CD4-positive, alpha-beta T cell treated with Interleukin-15 for 4 hours (primary cell): ENCODE results near the gene DHH.

ENCODE experiments used
- DNase-seq: peaks from one replicate; pipeline ENCODE4 v3.0.0-alpha.2; 2020; ENCODE audit warnings: low spot score

Gene DHH

DNA sequence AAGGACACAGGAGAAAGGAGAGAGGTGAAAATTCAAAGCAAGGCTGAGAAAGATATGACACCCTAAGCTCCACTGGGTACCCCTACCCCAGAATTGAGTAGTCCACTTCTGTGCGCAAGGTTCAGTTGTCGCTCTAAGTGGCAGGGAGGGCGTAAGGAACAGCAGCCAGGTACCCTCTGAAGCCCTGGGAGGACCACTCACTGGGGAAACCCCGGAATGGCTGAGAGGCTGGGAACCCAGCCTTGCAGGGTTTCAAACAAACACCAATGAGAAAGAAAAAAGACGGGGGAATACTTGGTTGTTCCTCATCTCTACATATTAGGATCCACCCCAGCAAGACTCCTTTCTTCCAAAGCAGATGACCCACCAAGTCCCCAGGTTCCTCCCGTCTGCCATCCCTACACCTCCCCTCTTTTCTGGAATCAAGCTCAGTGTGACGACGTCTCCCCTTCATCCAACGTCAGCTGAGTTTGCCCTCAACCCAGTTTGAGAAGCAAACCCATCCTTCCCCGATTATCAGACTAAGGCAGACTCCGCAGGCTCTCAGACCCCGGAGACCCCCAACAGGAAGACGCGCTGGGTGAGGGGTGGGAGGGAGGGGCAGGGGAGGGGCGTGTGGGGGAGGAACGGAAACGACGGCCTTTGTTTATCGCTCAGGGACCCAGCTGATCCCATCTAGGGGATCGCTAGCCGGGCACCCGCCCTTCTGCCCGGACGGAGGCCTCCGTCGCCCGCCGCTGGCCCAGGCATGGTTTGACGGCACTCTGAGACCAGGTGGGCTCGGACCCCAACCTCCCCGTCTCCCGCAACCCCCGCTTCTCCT lies 15.3 kb upstream of the DHH start:
- no peak for DNase-seq

DNA sequence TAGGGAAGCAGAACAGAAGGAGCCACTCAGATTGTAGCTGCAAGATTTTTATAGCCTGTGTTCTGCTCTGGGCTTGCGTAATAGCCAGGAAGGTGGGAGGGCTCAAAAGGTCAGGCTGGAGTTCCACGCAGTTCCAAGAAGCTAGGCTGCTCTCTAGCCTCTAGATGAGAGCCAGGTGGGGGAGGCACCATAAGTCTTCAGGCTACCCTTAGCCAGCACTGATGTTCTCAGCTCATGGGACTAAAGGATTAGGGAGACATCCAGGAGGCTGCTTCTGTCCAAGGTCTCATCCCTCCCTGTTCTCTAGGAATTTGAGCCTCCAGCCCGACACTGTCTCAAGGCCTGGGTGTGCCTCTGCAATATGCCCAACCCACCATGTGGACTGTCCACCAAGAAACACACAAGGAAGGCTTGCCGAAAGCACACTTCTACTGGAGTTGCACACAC lies 14.4 kb upstream of the DHH start:
- DNase-seq, result no peak

DNA sequence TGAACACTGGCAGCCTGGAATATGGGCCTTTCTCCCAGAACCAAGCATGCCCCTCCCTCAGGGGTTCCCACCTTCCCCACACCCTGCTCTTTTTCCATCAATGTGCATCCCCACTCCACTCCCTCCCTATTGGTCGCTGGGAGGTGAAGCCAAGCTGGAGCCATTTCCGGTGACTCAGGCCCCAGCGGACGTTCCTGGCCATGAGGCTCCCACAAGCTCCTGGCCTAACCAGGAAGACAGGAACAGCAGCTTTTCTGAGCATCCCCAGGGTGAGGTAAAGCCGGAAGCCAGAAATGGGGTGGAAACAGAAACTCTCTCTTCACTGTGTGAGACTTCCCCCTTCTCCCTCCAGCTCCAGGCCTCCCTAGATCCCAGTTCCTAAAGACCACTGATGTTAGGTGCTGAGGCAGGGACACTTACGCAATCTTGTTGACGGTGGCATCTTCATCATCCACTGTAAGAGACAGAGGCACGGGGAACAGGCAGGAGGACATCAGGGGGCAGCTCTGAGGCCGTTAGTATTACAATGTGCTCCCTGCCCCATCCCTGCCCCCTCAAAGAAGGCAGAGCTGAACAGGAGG lies 11.0 kb upstream of the DHH start:
- no peak for DNase-seq

DNA sequence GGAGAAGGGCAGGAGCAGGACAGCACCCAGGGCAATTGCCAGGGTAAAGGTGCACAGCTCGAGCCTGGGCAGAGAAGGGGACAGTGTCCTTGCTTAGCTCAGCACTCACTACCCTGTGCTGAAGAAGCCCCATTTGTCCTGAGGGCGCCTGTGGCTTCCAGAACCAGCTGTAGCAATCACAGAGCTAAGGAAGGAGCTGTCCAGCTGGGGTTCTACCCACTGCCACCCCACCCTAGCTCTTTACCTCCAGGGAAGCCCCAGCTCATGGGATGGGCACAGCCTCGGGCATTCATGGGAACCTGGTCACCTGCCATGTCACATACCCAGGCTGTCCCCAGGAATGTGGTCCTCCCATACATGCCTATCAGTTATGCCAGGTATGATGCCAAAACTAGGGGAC lies 10.2 kb upstream of the DHH start:
- no peak for DNase-seq

DNA sequence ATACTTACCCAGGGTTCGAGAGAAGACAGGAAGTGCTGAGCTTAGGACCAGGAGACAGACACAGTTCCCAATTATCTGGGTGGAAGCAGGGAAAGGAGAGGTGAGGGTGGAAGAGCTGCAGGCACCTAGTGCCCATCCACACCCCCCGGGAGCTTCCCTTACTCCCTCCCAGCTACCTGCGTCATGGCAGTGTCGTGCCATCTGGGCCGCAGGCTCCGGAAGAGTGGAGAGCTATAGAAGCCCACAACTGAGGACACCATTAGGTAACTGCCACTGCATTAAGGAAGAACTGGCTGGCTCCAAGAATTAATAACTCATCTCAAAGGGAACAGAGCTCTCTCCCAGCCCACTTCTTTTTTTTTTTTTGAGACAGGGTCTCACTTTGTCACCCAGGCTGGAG lies 5.8 kb upstream of the DHH start:
- DNase-seq, result no peak

DNA sequence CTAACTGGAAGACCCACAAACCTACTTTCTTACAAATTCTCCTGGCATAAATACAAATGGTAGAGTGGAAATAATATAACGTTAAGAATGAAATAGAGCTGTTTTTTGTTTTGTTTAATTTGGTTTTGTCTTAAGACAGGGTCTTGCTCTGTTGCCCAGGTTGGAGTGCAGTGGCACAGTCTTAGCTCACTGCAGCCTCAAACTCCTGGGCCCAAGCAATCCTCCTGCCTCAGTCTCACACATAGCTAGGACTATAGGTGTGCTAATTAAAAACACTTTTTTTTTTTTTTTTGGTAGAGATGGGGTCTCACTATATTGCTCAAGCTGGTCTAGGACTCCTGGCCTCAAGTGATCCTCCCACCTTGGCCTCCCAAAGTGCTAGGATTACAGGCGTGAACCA lies 4.1 kb upstream of the DHH start:
- no peak for DNase-seq

DNA sequence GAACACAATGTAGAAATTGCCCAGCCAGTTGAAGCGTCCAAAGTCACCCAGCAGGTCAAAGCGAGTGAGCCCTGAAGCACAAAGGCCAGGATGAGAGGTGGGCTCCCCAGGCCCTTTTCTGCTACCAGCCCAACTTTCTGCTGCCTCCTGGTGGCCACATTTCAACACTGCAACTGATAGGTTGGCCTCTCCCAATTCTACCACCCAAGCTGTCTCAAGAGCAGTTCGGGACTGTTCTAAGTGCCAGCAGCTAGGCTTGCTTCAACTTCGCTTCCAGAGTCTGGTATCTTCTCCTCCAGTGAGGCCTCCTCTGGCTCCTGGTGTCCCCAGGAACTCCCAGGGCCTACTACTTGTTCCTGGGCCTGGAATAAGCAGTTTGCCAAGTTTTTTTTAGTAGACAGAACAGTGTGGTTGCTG lies 3.4 kb upstream of the DHH start:
- DNase-seq, result peak; percentile 70

DNA sequence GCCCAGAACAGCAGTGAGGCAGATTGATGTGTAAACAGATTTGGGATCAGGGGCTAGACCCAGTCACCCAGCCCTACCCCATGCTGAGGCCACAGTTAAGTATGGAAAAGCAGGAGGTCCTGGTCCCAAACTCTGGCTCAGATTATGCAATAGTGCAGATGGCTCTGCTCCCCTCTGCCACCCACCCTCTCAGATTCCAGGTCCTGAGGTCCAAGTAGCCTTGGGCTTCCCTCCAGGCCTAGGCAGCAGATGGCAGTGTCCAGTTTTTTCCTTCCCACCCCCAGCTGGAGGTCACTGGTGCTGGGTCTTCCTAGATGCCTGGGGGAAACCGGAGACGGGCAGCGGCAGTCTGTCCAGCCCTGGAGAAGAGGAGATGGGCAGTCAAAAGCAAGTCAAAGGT lies 2.8 kb upstream of the DHH start:
- DNase-seq, result no peak

DNA sequence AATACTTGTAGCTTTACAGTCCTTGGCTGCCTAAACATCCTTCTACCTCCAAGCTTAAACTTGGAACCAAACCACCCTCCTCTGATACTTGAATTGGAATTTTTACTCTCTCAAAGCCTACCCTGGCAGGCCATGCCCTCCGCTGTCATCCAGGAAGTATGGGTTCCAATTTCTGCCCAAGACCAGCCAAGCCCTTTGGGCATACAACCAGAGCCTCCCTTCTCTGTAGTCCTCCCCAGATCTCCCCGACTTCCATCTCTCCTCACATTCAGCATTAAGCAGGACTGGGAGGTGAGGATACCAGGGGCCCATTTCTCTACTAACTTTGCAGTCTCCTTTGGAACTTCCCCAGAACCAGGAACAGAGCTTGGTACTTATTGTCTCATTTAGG lies 369 bp upstream of the DHH start:
- no peak for DNase-seq

DNA sequence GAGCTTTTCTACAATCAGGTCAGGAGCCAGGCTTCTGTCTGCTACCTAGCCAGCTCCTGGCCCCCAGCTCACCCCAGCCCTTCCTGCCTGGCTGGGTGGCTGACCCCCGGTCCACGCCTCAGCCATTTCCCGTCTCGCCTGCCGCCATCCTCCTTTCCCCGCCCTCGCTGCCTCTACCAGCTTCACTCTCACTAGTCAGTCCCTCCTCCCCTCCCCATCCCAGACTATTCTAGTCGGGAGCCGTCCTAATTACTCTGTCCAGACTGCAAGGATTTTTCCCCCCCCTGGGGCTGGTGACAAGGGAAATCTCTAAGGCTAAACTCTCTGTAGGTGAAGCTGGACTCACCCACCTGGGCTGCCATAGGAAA lies 825 bp downstream of the DHH start:
- no peak for DNase-seq

DNA sequence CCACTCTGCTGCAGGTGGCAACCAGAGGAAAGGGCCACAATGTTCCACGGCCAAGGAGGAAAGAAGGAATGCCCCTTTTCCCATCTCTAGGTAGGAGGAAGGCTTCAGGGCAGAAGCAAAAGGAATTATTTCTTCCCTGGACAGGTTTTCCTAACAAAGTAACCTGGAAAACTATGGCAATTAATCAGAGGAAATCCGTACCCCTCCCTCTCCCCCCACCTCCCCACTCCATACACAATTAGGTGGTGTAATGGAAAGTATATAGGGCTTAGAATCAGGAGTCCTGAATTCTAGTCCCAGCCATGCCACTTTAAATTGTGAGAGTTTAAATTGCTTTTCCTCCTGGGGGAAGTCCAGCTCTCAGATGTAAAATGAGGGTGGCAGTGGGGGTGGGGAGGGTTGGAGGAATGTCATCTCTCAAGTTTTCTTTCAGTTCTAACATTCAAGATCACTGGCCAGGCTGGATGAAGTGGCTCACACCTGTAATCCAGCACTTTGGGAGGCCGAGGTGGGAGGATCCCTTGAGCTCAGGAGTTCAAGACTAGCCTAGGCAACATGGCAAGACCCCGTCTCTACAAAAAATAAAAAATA lies 1.7 kb downstream of the DHH start:
- no peak for DNase-seq

DNA sequence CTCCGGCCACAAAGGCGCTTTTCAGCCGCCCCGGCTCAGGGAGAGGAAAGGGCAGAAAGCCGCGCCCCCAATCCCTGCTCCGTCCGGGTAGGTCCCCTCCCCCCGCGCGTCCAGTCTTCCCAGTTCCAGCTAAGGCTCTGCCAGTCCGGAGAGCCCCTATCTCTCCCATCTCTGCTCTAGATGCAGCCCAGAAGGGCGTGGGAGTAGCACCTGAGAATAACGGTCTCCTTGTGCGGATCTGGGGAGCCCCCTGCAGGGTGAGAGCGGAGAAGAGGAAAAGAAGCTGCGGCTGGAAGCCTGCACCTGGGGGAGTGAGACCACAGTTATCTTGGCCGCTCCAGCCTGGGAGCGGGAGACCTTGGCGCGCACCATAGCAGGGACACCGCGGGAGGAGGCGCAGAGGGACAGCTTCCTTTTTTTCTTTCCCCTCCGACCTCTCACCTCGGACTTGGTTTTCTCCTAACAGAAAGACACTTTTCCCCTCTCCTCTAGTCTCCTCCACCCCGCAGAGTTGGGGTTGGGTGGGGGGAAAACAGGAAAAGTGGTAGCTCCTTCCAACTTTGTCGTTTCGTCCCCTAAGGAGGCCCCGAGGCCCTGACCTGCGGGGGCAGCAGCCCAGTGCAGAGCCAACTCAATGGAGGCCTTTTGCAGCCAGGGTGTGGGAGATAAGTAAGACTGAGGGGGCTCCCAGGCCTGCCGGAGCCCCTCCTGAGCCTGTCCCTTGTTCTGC lies 2.4 kb downstream of the DHH start:
- peak; percentile 55 for DNase-seq

DNA sequence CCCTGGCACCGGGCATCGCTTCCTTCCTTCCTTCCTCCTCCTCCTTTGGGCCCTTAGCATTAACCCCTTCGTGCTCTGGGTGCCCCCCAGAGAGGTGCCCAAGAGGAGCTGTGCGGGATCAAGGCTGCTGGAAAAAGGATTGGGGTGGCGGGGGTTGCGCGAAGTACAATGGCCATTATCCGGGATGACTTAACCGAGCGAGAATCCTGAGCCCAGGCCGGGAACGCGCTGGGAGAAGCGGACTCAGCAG lies 2.8 kb downstream of the DHH start:
- DNase-seq, result no peak

DNA sequence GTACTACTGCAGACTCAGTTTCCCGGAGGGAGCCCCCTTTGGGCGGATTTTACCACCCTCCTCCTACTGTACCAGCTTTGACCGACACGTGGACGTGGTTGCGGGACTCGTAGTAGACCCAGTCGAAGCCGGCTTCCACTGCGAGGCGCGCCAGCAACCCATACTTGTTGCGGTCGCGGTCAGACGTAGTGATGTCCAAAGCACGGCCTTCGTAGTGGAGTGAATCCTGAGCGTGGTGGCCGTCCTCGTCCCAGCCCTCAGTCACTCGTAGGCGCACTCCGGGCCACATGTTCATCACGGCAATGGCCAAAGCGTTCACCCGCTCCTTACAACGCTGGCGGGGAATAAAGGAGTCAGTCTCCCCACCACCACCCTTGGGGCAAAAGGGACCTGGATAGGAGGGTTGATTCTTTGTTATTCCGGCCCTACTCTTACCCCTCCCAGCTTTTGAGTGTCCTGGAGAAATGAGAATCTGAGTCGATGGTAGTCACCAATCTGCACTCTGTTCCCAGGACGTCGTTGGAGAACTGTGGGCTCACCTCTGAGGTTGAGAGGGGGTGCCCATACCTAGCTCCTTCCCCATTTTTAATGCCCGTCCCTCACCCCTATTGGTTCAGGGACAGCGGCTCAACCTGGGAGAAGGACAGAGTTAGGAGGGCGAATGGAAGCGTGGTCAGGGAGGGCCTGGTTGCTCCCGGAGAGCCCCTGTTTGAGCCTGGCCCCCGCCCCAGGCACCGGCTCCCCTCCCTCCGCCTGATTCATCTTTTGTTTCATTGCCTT lies 3.4 kb downstream of the DHH start:
- DNase-seq, result no peak

DNA sequence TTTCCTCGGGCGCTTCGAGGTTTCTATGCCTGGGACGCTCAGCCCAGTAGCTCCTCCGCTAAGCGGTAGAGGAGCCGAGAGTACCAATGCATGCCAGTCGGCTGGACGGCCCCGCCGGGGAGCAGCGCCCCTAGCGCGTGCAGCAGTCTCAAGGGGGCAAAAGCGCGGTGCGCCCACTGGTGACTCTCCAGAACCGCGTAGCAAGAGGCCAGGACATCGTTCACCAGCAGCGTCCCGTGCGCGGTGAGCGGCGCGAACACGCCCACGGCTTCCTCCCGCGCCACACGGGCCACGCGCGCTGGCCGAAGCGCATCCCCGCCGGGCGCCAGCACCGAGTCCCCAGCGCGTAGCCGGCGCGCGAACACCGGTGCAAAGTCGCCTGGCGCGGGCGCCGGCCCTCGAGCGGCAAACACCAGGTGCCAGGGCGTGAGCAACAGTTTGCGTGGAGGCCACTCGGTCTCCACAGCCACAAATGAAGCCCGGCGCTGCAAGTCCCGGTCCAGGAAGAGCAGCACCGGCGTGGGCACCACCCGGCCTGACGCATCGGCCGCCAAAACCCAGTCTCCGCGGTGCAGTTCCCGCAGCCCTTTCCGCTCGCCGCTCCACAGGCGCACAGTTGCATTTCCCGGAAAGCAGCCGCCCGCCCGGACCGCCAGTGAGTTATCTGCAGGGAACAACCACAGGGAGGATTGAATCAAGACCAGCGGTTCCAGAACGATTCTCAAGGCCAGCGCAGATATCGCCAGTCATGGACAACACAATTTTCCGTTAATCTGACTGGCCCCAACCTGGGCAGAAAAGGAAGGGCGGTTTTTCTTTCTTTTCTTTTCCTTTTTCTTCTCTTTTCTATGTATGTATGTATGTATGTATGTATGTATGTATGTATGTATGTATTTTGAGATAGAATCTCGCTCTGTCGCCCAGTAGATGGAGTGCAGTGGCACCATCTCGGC lies 4.5 kb downstream of the DHH start:
- no peak for DNase-seq

DNA sequence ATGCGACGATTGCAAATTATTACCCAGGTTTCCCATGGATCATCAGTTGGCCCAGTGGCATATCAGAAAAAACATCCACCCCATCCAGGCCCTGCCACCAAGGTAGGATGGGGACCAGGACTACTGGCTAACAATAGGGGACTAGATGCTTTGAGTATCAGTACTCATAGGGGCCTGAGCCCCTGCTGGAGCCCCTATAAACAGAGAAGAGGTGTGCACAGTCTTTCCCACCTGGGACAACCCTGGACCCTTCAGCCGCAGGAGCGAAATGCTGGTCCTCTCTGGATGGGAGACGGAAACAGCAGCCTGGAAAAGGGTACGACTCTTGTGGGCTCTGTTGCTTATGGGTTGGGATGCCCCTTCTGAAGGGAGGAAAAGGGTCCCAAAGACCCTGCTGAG lies 5.7 kb downstream of the DHH start:
- no peak for DNase-seq

DNA sequence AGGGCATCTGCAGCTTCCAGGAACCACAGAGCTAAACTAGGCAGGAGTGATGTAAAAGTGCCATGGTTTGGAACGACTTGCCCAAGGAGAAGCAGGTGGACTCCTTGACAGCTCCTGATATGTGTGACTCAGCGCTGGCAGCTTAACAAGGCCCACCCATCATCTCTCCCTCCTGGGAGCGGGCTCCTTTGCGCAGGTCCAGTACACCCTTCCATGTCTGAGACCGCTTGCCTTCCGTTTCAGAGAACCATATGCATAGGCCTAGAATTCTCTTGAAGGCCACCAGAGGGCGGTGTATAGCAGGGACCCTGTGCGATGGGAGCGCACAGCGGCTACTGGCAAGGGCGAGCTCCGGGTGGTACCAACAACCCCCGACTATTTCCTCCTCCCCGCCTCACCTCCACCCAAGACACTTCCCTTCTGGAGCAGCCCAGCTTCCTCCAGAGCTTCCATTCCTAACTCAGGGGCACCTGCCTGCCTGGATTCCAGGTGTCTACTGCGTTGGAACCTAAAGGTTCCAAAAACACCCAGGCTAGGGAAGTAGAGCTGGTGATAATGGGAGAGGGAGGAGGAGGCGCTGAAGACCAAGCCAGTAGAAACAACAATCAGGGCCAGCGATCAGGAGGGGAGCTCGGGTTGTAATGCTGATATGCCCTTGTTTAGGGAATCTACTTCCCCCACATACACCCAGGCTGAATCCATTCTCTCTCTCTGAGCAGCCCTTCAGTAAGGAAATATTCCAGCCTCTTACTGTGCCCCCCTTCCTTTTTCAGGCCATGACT lies 6.3 kb downstream of the DHH start:
- peak; percentile 78 for DNase-seq

DNA sequence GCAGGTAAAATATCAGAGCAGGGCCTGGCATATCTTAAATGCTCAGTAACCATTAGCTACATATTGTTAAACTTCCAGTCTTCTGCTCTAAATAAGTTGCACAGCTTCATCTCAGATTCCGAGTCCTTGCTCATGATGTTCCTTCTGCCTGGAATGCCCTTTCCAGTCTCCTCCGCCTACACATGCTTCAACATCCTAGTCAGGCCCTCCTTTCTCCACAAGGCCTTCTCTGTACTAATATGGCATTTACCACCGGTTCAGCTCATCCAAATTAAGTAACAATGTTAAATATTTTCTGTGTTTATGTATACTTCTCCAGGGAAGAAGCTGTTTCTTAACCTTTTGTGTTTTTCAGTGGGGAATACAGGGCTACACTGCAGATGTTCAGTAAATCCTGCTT lies 8.5 kb downstream of the DHH start:
- no peak for DNase-seq

DNA sequence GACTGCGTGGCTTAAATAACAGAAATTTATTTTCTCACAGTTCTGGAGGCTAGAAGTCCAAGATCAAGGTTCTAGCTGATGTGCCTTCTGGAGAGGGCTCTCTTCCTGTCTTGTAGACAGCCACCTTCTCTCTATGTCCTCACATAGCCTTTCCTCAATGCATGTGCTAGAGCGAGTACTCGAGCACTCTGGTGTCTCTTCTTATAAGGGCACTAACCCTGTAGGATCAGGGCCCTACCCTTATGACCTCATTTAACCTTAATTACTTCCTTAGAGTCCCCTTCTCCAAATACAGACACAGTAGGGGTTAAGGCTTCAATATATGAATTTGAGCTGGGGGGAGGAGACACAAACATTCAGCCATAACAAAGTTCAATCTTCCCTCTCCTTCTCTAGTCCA lies 10.2 kb downstream of the DHH start:
- DNase-seq, result no peak

DNA sequence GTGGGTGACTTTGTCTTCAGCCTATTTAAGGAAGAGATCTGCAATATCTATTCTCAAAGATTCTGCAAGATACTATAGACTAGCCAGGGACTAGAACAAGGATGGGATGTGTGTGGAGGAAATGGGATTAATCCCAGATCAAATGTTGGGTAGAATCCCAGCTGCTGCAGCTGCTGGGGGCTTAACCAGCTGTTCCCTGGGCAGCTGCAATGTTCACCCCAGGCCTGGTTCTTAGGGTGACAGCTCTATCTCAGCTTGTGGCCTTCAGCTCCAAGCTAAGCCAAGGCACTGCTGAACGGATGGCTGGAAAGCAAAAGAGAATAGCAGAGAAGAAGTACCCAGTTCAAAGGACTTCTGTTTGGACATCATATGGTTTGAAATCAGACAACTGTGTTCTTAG lies 14.8 kb downstream of the DHH start:
- DNase-seq, result no peak

DNA sequence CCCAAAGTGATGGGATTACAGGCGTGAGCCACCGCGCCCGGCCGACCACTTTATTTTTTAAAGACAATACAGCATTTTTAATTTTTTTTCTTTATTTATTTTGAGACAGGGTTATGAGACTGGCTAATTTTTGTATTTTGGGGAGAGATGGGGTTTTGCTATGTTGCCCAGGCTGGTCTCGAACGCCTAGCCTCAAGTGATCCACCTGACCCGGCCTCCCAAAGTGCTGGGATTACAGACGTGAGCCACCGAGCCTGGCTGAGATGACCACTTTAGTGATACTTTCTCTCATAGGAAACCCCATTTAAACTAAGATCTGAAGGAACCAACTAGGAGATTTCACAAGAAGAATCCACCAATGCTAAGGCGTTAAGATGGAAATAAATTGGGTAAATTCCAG lies 23.6 kb downstream of the DHH start:
- no peak for DNase-seq
